ENCODE results near the gene MUC7.

DNA sequence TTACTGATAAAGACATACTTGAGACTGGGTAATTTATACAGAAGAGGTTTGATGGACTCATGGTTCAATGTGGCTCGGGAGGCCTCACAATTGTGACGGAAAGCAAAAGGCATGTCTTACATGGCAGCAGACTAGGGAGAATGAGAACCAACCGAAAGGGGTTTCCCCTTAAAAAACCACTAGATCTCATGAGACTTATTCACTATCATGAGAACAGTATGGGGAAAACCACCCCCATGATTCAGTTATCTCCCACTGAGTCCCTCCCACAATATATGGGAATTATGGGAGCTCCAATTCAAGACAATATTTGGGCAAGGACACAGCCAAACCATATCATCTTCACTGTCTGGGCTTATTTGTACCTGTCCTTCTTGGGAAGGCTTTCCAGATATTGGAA, 22.8 kb upstream of the MUC7 start:
- TF ChIP-seq POLR2AphosphoS5 (IDR thresholded peaks at IDR 0.05), result no peak
- no peak for TF ChIP-seq CTCF (IDR thresholded peaks at IDR 0.05 in 8 of 11, conservative IDR thresholded peaks at IDR 0.05 in 3 of 11)
